HG03520 (cell line): ENCODE data around the gene SFXN1.

Source experiments
- ATAC-seq: cut with Tn5 transposase; IDR thresholded peaks from one replicate; pipeline ENCODE4 v1.9.1; 2021; ENCODE audit warnings: mild to moderate bottlenecking, moderate library complexity; ENCODE audit not compliant: unreplicated experiment

SFXN1 gene

DNA sequence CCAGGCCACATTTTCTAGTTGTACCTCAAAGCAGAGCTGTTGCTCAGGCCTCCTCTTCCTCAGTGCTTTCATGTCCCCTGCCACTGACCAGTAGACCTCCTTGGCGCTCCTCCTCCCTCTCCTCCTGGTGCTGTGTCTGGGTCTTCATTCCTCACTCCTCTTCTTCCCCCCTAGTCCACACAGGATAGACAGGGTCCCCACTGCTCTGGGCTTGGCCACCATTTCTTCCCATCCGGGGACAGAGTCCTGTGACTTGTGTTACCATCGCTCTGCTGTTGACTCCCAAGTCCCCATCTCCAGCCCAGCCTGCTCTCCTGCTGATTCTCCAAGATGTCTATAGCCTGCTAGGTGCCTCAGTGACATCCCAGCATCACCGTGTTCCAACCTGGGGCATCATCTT is 91.3 kb downstream of the SFXN1 start:
- ATAC-seq: no peak

GRCh38 chr5:175572886-175573285 is 94.5 kb downstream of the SFXN1 start:
- no peak for ATAC-seq

DNA sequence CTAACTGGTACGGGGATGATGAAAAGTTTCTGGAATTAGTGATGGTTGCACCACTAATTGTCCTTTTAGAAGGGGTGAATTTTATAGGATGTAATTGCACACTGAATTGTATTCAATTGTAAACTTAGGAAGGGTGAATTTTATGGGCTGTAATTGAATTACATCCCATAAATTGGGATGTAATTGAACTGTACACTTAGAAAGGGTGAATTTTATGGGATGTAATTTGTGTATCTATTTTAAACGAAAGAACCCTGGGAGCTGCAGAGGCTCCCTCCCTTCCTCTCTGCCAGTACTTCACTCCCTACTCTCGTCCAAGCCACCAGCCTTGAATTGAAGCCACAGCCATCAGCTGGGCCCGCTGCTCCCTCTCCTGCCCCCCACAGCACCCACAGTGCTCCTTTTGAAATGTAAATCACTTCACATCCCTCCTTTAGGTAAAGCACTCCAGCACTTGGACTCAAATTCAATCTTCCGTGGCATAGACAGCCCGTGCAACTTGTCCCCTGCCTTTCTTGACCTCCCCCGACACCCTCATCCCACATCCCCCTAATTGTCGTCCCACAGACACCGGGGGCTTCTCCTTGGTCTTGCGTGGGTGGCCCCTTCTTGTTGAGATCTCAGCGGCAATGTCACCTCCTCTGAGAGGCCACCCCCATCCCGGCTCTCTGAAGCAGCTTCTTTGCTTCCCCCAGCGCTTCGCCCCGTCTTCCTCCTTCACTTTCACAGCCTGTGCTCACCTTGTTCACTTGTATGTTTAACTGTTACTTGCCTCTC is 95.3 kb downstream of the SFXN1 start:
- ATAC-seq: no peak

- ATAC-seq: no peak
Measured at GRCh38 chr5:175575301-175575700, 96.9 kb downstream of the SFXN1 start.

DNA sequence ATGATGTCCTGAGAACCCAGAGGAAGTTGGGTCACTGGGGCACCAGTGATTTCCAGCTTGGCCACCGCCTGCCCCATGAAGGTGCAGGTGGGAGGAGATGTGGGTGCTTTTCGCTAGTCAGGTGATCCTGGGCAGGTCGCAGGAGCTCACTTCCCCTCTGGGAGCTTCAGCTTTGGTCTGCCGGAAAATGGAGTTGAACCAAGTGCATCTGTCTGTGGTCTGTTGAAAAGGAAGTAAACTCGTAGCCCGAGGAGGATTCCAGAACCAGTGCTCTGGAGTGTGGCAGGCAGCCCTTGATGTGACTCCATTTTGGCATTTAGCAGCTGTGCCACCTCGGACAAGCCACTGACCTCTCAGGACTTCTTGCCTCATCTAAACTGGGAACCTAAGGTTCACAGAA is 97.7 kb downstream of the SFXN1 start:
- no peak for ATAC-seq

DNA sequence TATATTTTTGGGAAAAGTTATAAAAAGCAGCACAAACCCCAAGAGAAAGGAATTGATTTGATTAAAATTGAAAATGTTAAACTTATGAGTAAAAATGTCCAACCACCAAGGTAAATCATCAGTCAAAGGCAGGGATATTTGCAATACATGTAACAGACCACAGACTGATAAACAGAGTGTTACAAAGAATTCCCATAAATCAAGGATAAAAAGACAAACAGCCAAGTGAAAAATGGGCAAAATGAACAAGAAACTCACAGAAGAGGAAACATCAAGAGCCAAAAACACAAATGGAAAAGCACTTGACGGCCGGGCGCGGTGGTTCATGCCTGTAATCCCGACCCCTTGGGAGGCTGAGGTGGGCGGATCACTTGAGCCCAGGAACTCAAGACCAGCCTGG is 98.2 kb downstream of the SFXN1 start:
- no peak for ATAC-seq
